MM.1S (cell line): Measurements from ENCODE around the gene SEC22C.

Experiments used
- DNase-seq: peaks from one replicate; pipeline ENCODE4 v3.0.0-alpha.2; 2015
- H2AFZ ChIP-seq: fragments of 300-600 bp; sonication (generic); 2 replicates; pipeline ENCODE4 v1.6.0; 2016; ENCODE audit warnings: antibody characterized with exemption, low read length
- H3F3A ChIP-seq: fragments of 300-600 bp; sonication (generic); 2 replicates; pipeline ENCODE4 v1.6.1; 2016; ENCODE audit warnings: mild to moderate bottlenecking, antibody characterized with exemption, low read length, moderate library complexity, mixed read lengths; ENCODE audit not compliant: insufficient read depth
- H3K27ac ChIP-seq: fragments of 300-600 bp; sonication (generic); 2 replicates; pipeline ENCODE4 v1.5.1; 2016; ENCODE audit warnings: mild to moderate bottlenecking, low read length
- H3K27me3 ChIP-seq: fragments of 300-600 bp; sonication (generic); replicated peaks from 2 replicates; pipeline ENCODE4 v1.6.0; 2016; ENCODE audit warnings: low read length; ENCODE audit not compliant: insufficient read depth
- H3K36me3 ChIP-seq: fragments of 300-600 bp; sonication (generic); replicated peaks from 2 replicates; pipeline ENCODE4 v1.6.1; 2016; ENCODE audit warnings: mild to moderate bottlenecking, low read length, mixed read lengths; ENCODE audit not compliant: insufficient read depth
- H3K4me1 ChIP-seq: fragments of 300-600 bp; sonication (generic); 2 replicates; pipeline ENCODE4 v1.6.1; 2016; ENCODE audit warnings: low read length, mixed read lengths
- H3K4me2 ChIP-seq: fragments of 300-600 bp; sonication (generic); 2 replicates; pipeline ENCODE4 v1.6.0; 2016; ENCODE audit warnings: low read depth, low read length
- H3K4me3 ChIP-seq: fragments of 300-600 bp; sonication (generic); 2 replicates; pipeline ENCODE4 v1.5.1; 2016; ENCODE audit warnings: low read length, mixed read lengths
- H3K79me2 ChIP-seq: fragments of 300-600 bp; sonication (generic); 2 replicates; pipeline ENCODE4 v1.6.1; 2016; ENCODE audit warnings: mixed run types, low read length, mixed read lengths
- H3K9ac ChIP-seq: fragments of 300-600 bp; sonication (generic); 2 replicates; pipeline ENCODE4 v1.6.1; 2016; ENCODE audit warnings: low read length, mixed read lengths
- H3K9me2 ChIP-seq: fragments of 300-600 bp; sonication (generic); replicated peaks from 2 replicates; pipeline ENCODE4 v1.6.1; 2016; ENCODE audit warnings: mild to moderate bottlenecking, low read length, mixed read lengths; ENCODE audit not compliant: insufficient read depth
- H3K9me3 ChIP-seq: fragments of 300-600 bp; sonication (generic); replicated peaks from 2 replicates; pipeline ENCODE4 v1.6.1; 2016; ENCODE audit warnings: mild to moderate bottlenecking, low read length, mixed read lengths; ENCODE audit not compliant: insufficient read depth
- H4K20me1 ChIP-seq: fragments of 300-600 bp; sonication (generic); 2 replicates; pipeline ENCODE4 v1.6.1; 2016; ENCODE audit warnings: mild to moderate bottlenecking, low read length, moderate library complexity, mixed read lengths; ENCODE audit not compliant: insufficient read depth
- CTCF ChIP-seq: fragments of 300-600 bp; sonication (generic); IDR thresholded peaks from 2 replicates; pipeline ENCODE4 v1.5.1; 2016; ENCODE audit warnings: antibody characterized with exemption, low read length, mixed read lengths
- EZH2 ChIP-seq: fragments of 300-600 bp; sonication (generic); optimal IDR thresholded peaks from 2 replicates; pipeline ENCODE3; 2017; ENCODE audit warnings: low read depth, mild to moderate bottlenecking, antibody characterized with exemption, low read length, mixed read lengths
- EZH2phosphoT487 ChIP-seq: fragments of 300-600 bp; sonication (generic); IDR thresholded peaks from 2 replicates; pipeline ENCODE4 v1.6.1; 2018; ENCODE audit warnings: antibody characterized with exemption, low read length

The SEC22C gene

GRCh38 chr3:42581709-42582473 is at the start of gene SEC22C:
Gene SEC22C (minus strand): TSS chr3:42581967. CDS start chr3:42569046, 12,921 bp downstream.
- H3K9me3 ChIP-seq, result no peaks in the 10 kb centered on the region
- DNase-seq, result peak; percentile 97
- no peaks in the 10 kb centered on the region for H3K36me3 ChIP-seq
- H3K9ac ChIP-seq, result peak within 1 kb of the TSS; percentile 96
- no peaks in the 10 kb centered on the region for H4K20me1 ChIP-seq
- TF ChIP-seq CTCF (peak; percentile 70), EZH2phosphoT487 (no peak)
- H3K79me2 ChIP-seq, result peaks cover 53% of the 10 kb centered on the region
- H3F3A ChIP-seq, result peaks cover 19% of the 10 kb centered on the region
- peak within 1 kb of the TSS; percentile 84 for H3K4me2 ChIP-seq
- H3K27ac ChIP-seq, result peak within 1 kb of the TSS; percentile 99
- H3K9me2 ChIP-seq, result no peaks in the 10 kb centered on the region
- peaks cover 19% of the 10 kb centered on the region for H3K4me1 ChIP-seq
- peak within 1 kb of the TSS; percentile 90 for H2AFZ ChIP-seq
- H3K4me3 ChIP-seq, result peak within 1 kb of the TSS; percentile 94
- H3K27me3 ChIP-seq, result no peaks in the 10 kb centered on the region

- H3K4me3 ChIP-seq, result no peak overlapping the region
- H2AFZ ChIP-seq, result no peak overlapping the region
- H3K27me3 ChIP-seq, result no peaks in the 10 kb centered on the region
- H3K27ac ChIP-seq, result no peak overlapping the region
- H3K36me3 ChIP-seq, result no peaks in the 10 kb centered on the region; the same call in 1 of the 2 replicates
- no peak for DNase-seq
- H3F3A ChIP-seq, result no peaks in the 10 kb centered on the region
- no peak overlapping the region for H3K4me2 ChIP-seq
- H3K9ac ChIP-seq, result no peak overlapping the region
- H3K4me1 ChIP-seq, result no peaks in the 10 kb centered on the region
- peaks cover 18% of the 10 kb centered on the region; the same call in 1 of the 2 replicates for H4K20me1 ChIP-seq
- no peaks in the 10 kb centered on the region for H3K9me2 ChIP-seq
- peaks cover 86% of the 10 kb centered on the region for H3K79me2 ChIP-seq
- no peaks in the 10 kb centered on the region for H3K9me3 ChIP-seq
- TF ChIP-seq EZH2phosphoT487 (no peak), CTCF (peak; percentile 51)
Observed at GRCh38 chr3:42613462-42613861, 31.7 kb upstream of the SEC22C start.

GRCh38 chr3:42612928-42613327 is 31.2 kb upstream of the SEC22C start:
- Histone ChIP-seq H3K9ac (no peak overlapping the region), H3K4me2 (no peak overlapping the region), H3K79me2 (peaks cover 92% of the 10 kb centered on the region), H3K4me3 (no peak overlapping the region), H3F3A (no peaks in the 10 kb centered on the region), H3K4me1 (no peaks in the 10 kb centered on the region), H2AFZ (no peak overlapping the region), H3K27me3 (no peaks in the 10 kb centered on the region), H3K36me3 (no peaks in the 10 kb centered on the region; the same call in 1 of the 2 replicates), H3K27ac (no peak overlapping the region), H4K20me1 (peaks cover 18% of the 10 kb centered on the region; the same call in 1 of the 2 replicates), H3K9me2 (no peaks in the 10 kb centered on the region), H3K9me3 (no peaks in the 10 kb centered on the region)
- TF ChIP-seq CTCF (no peak), EZH2phosphoT487 (no peak), EZH2 (no peak)
- DNase-seq, result no peak
